ENCODE measurements around the gene DYRK1A. TPM values are rescaled to one million over a fixed set of nuclear protein-coding genes. Genes with fewer than 3 reads are reported as not detected.

DYRK1A gene
- total and polyA plus RNA-seq, 2 donors from 2014 or later: 14.5 to 78.0 TPM

- intact Hi-C loops (cut with DNase I): no loop called here
Observed at GRCh38 chr21:37503848-37504467, 137.4 kb downstream of the DYRK1A start.

DNA sequence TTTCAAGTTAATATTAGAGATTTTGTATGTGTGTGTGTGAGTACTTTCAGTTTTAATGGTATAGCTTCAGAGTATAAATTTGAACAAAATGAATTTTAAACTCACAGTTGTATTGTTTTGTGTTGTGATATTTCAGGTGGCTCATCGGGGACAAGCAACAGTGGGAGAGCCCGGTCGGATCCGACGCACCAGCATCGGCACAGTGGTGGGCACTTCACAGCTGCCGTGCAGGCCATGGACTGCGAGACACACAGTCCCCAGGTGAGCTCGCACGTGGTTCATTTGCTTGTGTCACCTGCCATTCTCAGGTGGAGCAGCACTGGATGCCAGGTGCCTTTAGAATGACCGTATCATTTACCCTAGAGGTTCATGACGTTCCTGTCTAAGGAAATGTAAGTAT lies 139.4 kb downstream of the DYRK1A start:
- intact Hi-C loops (cut with DNase I): no loop called here
- no peak overlapping the region for H3K4me3 ChIP-seq (ENCODE audit: low read length in 3 of 3)
- H3K36me3 ChIP-seq (ENCODE audit: control insufficient read depth in 2 of 3, insufficient read depth in 3 of 3, low read length in 3 of 3): peaks cover 15 to 45% (median 38%) of the 10 kb centered on the region in 3 donors
- TF ChIP-seq CTCF (IDR thresholded peaks at IDR 0.05; ENCODE audit: borderline replicate concordance, extremely low read depth, insufficient read depth): no peak
- FAIRE-seq (no peak), DNase-seq (no peak)
- H3K27me3 ChIP-seq (ENCODE audit: control insufficient read depth, insufficient read depth, low read length): no peaks in the 10 kb centered on the region
- H3K9ac ChIP-seq (ENCODE audit: low read length in 3 of 3): no peak overlapping the region
- H3K27ac ChIP-seq (ENCODE audit: low read depth in 2 of 2, low read length in 2 of 2): no peak overlapping the region
- H3K9me3 ChIP-seq (ENCODE audit: control insufficient read depth in 2 of 3, insufficient read depth in 1 of 3, low read length in 3 of 3): no peaks in the 10 kb centered on the region
- peaks cover 0 to 7% (median 0%) of the 10 kb centered on the region in 3 donors for H3K4me1 ChIP-seq (ENCODE audit: control insufficient read depth in 2 of 3, insufficient read depth in 2 of 3, low read depth in 1 of 3, low read length in 3 of 3)

More at GRCh38 chr21:37503848-37504467, 137.4 kb downstream of the DYRK1A start:
- Histone ChIP-seq H3K9me3 (ENCODE audit: control insufficient read depth in 2 of 3, insufficient read depth in 1 of 3, low read length in 3 of 3) (no peaks in the 10 kb centered on the region), H3K36me3 (ENCODE audit: control insufficient read depth in 2 of 3, insufficient read depth in 3 of 3, low read length in 3 of 3) (peaks cover 15 to 37% (median 31%) of the 10 kb centered on the region in 3 donors), H3K4me1 (ENCODE audit: control insufficient read depth in 2 of 3, insufficient read depth in 2 of 3, low read depth in 1 of 3, low read length in 3 of 3) (peaks cover 0 to 7% (median 0%) of the 10 kb centered on the region in 3 donors), H3K27me3 (ENCODE audit: control insufficient read depth, insufficient read depth, low read length) (no peaks in the 10 kb centered on the region), H3K9ac (ENCODE audit: low read length in 3 of 3) (no peak overlapping the region), H3K27ac (ENCODE audit: low read depth in 2 of 2, low read length in 2 of 2) (no peak overlapping the region), H3K4me3 (ENCODE audit: low read length in 3 of 3) (no peak overlapping the region)
- no peak for DNase-seq
- TF ChIP-seq CTCF (IDR thresholded peaks at IDR 0.05; ENCODE audit: borderline replicate concordance, extremely low read depth, insufficient read depth): no peak
- no peak for FAIRE-seq

- no peaks in the 10 kb centered on the region for H3K9me3 ChIP-seq (ENCODE audit: control insufficient read depth in 2 of 3, insufficient read depth in 1 of 3, low read length in 3 of 3)
- FAIRE-seq (no peak), DNase-seq (no peak)
- H3K27ac ChIP-seq (ENCODE audit: low read depth in 2 of 2, low read length in 2 of 2): no peak overlapping the region
- intact Hi-C loops (cut with DNase I): no loop called here
- H3K9ac ChIP-seq (ENCODE audit: low read length in 3 of 3): no peak overlapping the region
- peaks cover 0 to 7% (median 0%) of the 10 kb centered on the region in 3 donors for H3K4me1 ChIP-seq (ENCODE audit: control insufficient read depth in 2 of 3, insufficient read depth in 2 of 3, low read depth in 1 of 3, low read length in 3 of 3)
- no peaks in the 10 kb centered on the region for H3K27me3 ChIP-seq (ENCODE audit: control insufficient read depth, insufficient read depth, low read length)
- no peak for TF ChIP-seq CTCF (IDR thresholded peaks at IDR 0.05; ENCODE audit: borderline replicate concordance, extremely low read depth, insufficient read depth)
- H3K36me3 ChIP-seq (ENCODE audit: control insufficient read depth in 2 of 3, insufficient read depth in 3 of 3, low read length in 3 of 3): peaks cover 10 to 59% (median 47%) of the 10 kb centered on the region in 3 donors
- H3K4me3 ChIP-seq (ENCODE audit: low read length in 3 of 3): no peak overlapping the region
Observed at GRCh38 chr21:37507716-37508115, 141.1 kb downstream of the DYRK1A start.

Measured in kidney (tissue), 14 donors.